ENCODE data around the gene MMS22L. TPM values are rescaled to one million over a fixed set of nuclear protein-coding genes. Genes with fewer than 3 reads are reported as not detected.

MMS22L gene
- polyA plus RNA-seq, 4 donors: 9.3 to 13.5 (median 12.4) TPM

DNA sequence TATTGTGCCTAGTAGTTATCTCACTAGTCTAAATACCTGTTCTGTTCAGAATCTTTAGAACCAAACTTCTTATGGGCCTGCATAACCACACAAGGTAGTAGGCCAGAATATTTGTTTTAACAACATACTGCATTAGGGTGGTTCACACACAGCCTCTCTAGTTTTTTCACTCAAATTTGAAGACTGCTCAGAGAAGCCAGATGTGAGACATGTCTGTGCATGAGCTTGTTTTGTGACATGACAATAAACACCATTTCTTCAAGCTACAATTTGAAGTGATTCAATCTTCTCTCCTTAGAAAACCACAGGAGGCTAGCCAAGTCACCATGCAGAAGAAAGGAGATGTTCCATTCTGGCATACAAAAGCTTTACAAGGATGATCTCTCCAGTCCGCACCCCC lies 135.6 kb downstream of the MMS22L start:
- DNase-seq (ENCODE audit: low read depth in 4 of 4, low spot score in 2 of 4): no peak

DNA sequence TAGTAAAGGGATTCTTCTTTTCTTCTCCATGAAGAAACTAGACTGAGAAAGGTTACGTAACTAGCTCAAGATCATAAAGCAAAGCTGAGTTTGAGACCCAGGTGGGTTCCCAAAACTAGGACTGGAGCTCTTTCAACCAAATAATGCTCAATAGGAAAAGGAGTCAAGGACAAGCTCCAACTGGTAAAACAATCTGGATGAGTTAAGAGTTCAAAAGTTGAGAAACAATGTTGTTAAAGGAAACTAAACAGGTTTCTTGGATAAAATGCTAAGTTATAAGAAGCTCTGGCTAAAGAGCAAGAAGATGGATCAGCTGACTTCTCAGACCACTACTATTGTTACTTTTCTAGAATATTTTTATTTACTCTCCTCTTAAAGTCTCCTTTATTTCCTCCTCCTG lies 137.3 kb downstream of the MMS22L start:
- DNase-seq (ENCODE audit: low read depth in 4 of 4, low spot score in 2 of 4): no peak

DNA sequence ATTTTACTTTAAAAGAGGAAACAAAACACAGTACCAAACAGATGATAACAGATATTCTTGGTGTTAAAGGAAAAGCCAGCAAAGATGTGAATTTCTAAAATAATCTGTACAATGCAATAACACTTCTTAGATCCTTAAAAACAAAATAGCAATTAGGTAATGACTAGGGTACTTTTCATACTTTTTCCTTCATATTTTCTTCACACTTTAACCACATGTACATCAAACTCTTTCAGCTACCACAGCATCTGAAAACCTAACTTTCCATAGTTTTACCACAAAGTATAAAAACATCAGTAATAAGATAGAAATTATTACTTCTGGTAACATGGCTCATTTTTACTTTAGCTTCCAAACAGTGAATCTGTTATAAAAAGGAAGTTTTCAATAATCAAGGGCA lies 141.3 kb downstream of the MMS22L start:
- no peak for DNase-seq (ENCODE audit: low read depth in 4 of 4, low spot score in 2 of 4)

DNA sequence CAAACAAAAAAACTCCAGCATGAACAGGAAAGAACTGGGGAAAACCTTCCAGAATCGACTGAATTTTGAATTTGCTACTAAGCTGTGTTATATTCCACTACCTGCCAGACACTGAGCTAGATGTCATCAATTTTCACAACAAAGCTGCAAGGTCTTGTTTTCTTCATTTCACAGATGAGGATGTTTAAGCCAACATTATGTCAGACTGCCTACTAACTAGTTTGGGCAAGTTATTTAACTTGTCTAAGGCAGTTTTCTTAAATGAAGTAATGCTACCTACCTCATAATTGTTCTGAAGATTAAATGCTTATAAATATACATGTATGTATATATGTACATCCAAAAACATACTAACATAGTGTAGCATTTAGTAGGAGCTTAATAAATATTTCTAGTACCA lies 144.4 kb downstream of the MMS22L start:
- DNase-seq (ENCODE audit: low read depth in 4 of 4, low spot score in 2 of 4): no peak

DNA sequence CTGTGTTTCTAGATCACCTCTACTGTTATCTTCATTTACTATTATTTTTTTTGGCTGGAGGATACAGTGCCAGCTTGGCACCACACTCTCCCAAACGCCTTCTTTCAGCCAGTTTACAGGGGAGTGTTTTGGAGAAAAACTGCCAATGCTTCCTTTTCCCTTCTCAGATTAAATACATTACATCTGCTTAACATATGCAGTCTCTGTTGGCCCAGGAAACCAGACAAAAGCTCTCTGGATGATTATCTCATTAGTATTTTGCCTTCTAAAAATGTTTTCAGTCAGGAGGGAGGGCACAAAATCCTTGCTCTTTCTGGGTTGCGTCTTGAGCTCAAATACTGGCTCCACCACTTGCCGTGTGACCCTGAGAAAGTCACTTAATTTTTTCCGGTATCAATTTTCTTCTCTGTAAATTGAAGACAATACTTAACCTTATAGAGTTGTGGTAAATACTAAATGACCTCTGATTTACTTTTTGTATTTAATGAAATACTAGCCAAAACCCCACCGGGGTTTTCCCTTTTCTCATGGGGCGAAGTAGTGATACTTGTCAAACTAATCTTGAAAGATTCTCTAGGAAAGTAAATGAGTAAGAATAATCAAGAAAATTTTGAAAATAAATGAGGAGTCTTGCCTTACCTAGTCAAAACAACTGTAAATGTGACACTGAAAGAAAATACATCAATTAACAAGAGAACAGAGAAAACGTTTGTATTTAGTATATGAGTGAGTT lies 146.2 kb downstream of the MMS22L start:
- DNase-seq (ENCODE audit: low read depth in 4 of 4, low spot score in 2 of 4): no peak

DNA sequence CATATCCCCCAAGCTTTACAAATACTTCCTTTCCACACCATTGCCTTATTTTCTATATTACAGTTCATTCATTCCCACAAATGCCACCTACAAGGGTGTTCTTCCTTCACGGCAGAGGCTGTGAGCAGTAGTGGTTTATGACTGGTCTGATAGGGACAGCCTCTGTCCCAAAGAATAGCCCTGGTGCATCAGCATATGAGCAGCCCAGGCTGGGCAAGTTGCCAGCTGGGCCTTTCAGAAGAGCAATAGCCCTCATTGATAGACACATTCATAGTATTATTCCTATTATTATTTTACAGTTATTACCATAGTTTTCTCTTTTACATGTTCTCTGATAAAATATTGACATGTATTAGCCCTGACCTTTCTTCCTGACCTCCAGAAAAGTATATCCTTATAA lies 149.9 kb downstream of the MMS22L start:
- no peak for DNase-seq (ENCODE audit: low read depth in 4 of 4, low spot score in 2 of 4)

DNA sequence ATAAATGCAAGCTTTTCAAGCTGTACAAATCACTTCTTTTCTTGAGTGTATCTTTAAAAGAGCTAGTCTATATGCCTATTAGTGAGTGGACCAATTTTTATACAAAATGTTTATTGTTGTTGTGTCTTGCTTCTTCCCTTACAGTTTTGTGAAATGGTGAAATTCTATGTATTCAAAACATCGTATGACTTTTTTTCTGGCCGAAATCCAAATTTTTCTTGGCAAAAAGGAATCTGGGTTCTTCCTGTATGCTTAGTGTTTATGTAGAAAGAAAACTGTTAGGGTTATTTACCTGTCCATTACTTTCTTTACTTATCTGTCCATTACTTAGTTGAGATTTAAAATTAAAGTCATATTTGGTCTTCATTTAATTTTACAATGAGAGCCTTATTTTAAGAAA lies 153.9 kb downstream of the MMS22L start:
- no peak for DNase-seq (ENCODE audit: low read depth in 4 of 4, low spot score in 2 of 4)

DNA sequence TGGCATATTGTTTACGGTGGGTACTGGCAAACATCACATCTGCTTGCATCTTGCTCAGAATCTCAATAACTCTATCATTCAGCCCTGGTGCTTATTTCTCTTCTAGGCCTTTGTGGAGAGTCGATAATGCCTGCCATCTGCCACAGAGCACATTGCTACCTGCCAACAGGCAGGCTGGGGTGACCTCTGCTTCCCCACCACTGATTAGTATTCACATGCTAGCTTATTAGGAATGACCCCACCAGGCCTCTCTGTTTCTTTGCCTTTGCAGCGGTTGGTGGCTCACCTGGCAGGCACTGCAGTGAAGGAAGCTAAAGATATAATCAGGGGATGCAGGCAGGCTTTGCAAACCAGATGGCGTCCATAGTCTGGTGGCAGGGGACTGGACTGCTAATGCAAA lies 154.5 kb downstream of the MMS22L start:
- no peak for DNase-seq (ENCODE audit: low read depth in 4 of 4, low spot score in 2 of 4)

DNA sequence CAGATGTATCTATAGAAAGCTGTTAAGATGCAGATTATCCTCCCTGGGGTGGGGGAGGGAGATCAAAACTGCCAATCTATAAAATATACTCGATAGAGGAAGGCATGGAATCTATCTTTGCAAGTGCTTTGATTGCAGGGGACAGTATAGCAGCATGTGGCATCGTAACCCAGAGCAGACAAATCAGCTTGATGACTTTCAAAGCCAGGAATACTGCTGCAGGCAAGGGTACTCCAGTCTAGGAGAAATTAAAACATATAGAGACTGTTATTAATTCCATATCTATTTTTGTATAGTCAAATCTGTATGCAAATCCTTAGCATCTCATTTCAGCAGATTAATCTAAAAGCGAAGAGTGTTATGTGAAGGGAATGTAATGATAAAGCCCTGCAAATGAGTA lies 159.4 kb downstream of the MMS22L start:
- DNase-seq (ENCODE audit: low read depth in 4 of 4, low spot score in 2 of 4): no peak

DNA sequence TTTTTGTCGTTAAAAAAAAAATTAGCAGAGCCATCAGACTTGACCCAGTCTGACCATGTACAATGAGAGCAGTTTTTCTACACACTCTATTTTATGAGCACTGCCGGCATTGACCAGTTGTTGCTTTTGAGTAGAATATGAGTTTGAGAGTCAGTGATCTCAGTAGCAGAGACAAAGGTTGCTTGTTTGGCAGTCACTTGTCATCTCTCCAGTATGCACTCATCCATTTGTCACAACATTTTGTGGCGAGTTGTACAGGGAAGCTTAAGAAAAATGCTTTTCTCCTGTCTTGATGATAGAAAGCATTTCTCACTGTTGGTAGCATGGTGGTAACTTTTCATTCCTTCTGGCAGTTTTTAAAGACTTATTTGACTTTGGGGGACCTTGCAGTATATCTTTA lies 159.9 kb downstream of the MMS22L start:
- no peak for DNase-seq (ENCODE audit: low read depth in 4 of 4, low spot score in 2 of 4)

DNA sequence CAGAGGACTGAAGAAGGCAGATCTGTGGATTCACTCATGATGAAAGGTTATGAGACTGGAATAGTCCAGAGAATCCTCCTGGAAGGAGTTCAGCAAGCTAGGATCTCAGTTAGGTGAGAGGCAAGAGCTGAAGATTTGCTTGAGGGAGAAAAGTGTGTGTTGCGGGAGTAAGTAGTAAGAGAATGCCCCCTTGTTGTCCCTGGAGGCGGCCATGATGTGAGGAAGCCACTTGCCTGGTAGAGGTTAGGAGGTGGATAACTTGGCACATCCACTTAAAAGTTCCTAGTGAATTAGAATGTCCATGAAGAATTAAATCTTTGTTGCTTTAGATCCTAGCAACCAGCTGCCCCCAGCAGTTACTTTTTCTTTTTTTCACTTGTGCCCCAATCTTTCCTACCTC lies 162.5 kb downstream of the MMS22L start:
- no peak for DNase-seq (ENCODE audit: low read depth in 4 of 4, low spot score in 2 of 4)

DNA sequence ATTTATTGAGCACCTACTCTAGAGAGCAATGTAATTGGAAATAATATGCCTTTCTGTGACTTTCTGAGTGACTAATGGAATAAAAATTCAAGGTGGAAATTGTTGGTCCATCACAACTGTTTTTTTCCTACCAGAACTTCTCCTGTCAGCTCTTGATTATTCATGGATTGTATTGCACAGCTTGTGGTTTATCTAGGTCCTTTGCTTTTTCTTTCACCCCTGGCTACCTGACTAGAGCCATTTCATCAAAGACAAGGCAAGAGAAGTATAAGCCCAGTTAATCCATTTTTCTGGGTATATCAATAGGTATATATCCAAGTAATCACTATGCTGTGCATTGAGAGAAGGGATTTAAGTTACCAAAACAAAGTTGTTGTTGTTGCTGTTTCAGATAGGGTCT lies 168.4 kb downstream of the MMS22L start:
- no peak for DNase-seq (ENCODE audit: low read depth in 4 of 4, low spot score in 2 of 4)

DNA sequence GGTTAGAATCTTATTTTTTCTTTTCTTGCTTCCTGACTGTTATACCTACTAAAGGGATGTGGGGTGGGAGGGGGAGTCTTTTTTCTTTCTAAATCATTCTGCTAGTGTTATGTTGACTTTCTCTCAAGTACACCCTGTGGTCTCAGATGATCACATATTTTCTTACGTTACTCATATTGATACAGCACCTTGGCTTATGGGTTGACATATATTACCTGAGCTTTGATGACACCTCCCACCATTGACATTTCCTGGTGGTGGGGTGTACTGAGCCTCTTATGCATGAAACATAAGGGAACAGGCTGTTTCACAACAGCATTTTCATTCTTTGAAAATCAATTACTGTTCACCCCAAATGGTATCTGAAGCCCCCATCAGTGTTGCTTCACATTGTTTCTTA lies 169.8 kb downstream of the MMS22L start:
- no peak for DNase-seq (ENCODE audit: low read depth in 4 of 4, low spot score in 2 of 4)

DNA sequence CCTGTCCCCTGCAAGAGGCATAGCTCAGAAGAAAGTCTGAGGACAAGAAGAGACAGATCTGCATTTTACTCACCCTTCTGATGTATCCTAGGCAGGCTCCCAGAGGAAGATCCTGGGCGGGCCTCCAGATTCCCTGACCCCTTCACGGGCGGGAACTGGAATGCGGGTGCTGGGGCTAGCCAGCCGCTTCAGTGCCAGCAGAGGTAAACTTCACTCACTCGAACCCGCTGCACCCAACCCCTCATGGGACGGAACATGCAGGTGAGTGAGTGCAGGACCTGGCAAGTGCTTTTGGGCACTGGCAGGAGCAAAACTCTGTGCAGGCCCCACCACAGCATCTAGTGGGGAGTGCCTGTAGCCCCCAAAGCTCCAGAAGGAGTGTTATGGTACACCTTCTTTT lies 171.8 kb downstream of the MMS22L start:
- no peak for DNase-seq (ENCODE audit: low read depth in 4 of 4, low spot score in 2 of 4)

DNA sequence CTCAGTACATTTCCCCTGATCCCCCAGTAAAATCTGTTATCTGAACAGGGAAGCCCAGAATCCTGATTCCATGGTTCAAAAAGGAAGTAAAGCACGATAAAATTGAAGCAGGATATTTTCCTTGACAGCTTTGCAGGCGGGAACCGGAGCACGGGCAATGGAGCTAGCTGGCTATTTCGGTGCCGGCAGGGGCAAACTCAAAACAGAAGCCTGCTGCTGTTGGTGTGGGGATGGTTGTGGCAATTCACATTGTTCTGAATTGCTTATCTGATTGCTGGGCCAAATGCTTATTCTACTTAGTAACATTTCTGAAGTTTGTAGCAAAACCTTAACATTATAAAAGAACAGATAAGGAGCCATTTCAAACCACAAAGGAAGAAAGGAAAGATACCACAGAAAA lies 172.4 kb downstream of the MMS22L start:
- no peak for DNase-seq (ENCODE audit: low read depth in 4 of 4, low spot score in 2 of 4)

DNA sequence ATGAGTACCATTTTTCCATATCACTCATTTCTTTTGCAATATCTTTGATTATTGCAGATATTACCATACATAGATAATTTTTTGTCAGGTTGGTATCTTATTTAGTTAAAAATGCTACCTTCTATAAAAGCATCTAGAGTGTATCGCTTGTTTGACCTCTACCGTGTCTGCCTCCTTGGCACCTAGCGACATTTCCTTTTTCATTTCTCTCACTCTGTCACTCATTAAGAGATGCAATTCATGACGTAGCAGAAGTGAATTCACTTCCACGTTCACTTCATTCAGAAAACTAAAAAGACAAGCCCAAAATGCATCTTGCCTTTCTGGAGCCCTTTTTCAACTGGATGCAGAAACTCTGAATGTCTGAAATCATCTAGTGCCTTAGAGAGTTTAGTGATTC lies 172.9 kb downstream of the MMS22L start:
- no peak for DNase-seq (ENCODE audit: low read depth in 4 of 4, low spot score in 2 of 4)

DNA sequence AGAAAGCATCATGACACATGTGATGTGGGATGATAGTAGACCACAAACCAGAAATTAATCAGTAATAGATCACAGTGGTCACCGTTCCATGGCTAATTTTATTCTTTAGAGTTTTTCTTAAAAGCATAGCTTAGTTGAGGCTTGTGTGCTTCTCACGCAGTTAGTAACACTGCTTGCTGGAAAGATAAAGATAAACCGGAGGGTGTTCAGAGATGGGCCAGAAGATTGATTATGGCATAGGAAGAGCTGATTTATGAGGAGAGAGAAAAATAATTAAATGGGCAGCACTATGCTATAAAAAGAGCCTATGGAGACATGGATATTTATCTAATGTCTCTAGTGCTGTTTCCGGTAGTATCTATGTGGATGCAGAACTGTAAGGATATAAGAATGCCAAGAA lies 173.6 kb downstream of the MMS22L start:
- no peak for DNase-seq (ENCODE audit: low read depth in 4 of 4, low spot score in 2 of 4)

DNA sequence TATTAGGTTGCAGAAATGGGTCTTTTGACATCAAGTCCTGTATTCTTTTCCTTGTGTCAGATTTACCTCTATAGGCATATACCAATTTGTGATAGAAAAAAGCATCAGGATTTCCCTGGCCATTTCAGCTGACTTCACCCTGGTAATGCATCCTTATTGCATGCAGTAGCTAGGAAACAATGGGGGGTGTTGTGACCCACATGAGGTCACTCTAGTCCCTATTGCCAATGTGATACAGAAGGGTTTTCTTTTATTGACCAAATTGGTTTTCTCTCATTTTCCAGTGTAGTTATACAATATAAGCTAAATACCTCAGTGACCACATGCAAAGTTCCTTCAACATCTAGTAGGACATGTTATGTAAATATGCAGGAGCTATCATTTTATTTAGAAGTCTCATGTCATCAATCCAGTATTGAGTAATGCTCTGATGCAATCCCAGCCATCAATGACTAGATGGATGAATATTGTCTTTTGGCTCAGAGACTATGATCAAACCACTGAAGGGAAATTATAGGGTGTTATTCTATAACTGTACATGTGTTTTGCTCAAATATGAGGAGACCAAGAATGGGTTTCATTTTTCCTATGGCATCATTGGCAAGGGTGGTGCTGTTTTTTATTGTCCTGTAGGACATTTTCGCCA lies 180.7 kb downstream of the MMS22L start:
- DNase-seq (ENCODE audit: low read depth in 4 of 4, low spot score in 2 of 4): no peak

DNA sequence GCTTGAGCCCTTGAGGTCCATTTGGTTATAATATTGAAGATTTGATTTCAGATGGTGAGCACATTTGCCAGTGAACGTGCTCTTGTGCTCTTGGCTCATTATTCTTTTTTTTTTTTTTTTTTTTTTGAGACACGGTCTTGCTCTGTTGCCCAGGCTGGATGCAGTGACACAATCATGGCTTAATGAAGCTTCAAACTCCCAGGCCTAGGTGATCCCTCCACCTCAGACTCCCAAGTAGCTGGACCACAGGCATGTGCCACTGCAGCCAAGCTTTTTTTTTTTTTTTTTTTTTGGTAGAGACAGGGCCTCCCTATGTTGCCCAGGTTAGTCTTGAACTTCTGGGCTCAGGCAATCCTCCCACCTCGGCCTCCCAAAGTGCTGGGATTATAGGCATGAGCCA lies 182.3 kb downstream of the MMS22L start:
- DNase-seq (ENCODE audit: low read depth in 4 of 4, low spot score in 2 of 4): no peak

DNA sequence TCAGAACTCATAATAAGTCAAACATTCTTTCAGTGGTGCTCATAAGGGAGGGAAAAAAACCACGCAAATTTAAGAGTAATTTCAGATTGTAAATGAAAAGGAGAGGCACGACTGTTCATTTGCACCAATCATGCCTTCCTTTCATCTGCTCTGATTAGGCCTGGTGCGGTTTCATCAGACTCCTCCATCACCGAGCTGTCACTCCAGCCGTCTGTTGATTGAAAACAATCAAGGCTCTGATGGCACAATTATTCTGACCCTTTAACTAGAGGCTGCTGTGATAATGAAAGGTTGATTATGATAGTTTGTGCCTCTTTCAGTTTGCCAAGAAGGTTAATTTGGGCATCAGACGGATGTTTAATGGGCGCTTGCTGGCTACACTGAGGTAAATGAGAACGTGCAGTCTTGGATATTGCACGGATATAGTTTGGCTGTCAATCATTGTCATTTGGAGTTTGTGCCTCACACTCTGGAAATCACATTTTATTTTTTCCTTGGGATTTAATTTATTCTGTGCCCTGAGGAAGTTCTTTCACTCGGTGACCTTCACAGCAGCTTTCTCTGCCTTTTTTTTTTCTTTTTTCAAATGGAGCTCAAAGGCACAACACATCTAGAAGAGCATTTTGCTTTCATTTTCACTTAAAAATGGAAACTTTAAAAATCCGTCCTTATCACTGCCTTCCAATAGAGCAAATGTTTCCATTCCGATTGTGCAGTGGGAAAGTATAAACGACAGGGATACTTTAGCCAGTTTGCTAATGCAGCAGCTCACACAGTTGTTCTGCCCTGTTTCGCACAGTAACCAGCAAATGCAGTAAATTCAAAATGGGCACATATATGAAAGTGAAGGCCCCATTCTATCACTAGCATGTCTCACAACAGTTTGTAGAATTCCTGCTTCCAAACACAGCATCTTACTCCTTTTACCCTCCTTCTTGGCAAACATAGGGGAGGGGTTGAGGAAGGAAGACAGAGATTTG lies 185.7 kb downstream of the MMS22L start:
- no peak for DNase-seq (ENCODE audit: low read depth in 4 of 4, low spot score in 2 of 4)

DNA sequence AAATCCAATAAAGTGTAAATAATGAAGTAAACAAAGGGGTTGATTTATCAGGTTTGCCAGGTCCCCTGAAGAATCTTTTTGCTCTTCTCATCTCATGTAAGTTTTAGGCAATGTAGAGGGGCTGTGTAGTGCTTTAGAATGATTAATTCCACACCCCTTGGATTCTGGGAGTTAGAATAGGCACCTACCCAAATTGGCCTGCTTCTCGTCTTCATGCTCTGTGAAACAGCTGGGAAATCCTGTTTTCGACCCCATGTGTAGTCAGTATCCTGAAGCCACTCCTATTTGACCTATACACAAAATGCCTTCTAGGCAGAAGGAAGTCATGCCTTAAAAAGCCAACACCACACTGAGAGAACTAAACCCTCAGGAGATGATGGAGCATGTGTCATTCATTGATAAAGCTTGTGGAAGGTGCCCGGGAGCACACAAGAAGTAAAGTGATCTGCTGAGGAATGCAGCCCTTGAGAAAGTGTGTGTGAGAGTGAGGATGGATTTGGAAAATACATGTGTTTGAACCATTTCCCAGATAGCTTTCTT lies 187.6 kb downstream of the MMS22L start:
- no peak for DNase-seq (ENCODE audit: low read depth in 4 of 4, low spot score in 2 of 4)
